Gastrocnemius medialis (tissue), 4 donors: Measurements from ENCODE around the gene NUF2. TPM values are rescaled to one million over a fixed set of nuclear protein-coding genes. Genes with fewer than 3 reads are reported as not detected.
"Not testable (repeated sequence)": the region's sequence is repeated elsewhere in the genome, so short reads cannot be mapped to it uniquely, and the experiment has no call there.

Experiments used
- ATAC-seq, 2 donors: fragments of 150-250 bp; one replicate each; pipeline ENCODE4 v1.9.1; 2016
- DNase-seq, 2 donors: peaks; one replicate each; pipeline ENCODE4 v3.0.0-alpha.2; 2019
- H3K27ac ChIP-seq, 4 donors: fragments of 200-600 bp; sonication (generic); 1 replicate in 1 of 4; 2 replicates in 3 of 4; pipeline ENCODE4 v1.5.1; 2016 to 2018; ENCODE audit warnings: mild to moderate bottlenecking in 2 of 4, moderate library complexity in 1 of 4
- H3K27me3 ChIP-seq, 3 donors: fragments of 200-600 bp; sonication (generic) in 2 of 3; 1 replicate in 1 of 3; 2 replicates in 2 of 3; pipeline versions ENCODE4 v1.5.1 to v1.6.0; 2016 to 2019; ENCODE audit warnings: mild to moderate bottlenecking in 1 of 3, moderate library complexity in 1 of 3
- H3K36me3 ChIP-seq, 2 donors: fragments of 200-600 bp; sonication (generic) in 1 of 2; one replicate each; pipeline ENCODE4 v1.5.1; 2017 to 2018
- H3K4me1 ChIP-seq, 2 donors: fragments of 200-600 bp; sonication (generic) in 1 of 2; one replicate each; pipeline ENCODE4 v1.5.1; 2016 to 2017; ENCODE audit warnings: mild to moderate bottlenecking in 2 of 2
- H3K4me3 ChIP-seq, 4 donors: fragments of 200-600 bp; sonication (generic) in 3 of 4; 1 replicate in 1 of 4; 2 replicates in 3 of 4; pipeline ENCODE4 v1.5.1; 2016 to 2019; ENCODE audit warnings: mild to moderate bottlenecking in 2 of 4
- H3K9me3 ChIP-seq, 3 donors: fragments of 200-600 bp; sonication (generic) in 2 of 3; 1 replicate in 1 of 3; 2 replicates in 2 of 3; pipeline ENCODE4 v1.5.1; 2016 to 2019
- CTCF ChIP-seq, 5 experiments: fragments of 450-650 bp in 3 of 5; fragments of 200-600 bp in 2 of 5; sonication (generic) in 2 of 5; IDR thresholded peaks in 4 of 5; conservative IDR thresholded peaks in 1 of 5; 1 replicate in 4 of 5; 2 replicates in 1 of 5; pipeline ENCODE4 v1.5.1; 2016 to 2019; ENCODE audit warnings: antibody characterized with exemption in 5 of 5, mild to moderate bottlenecking in 3 of 5, moderate library complexity in 3 of 5
- POLR2A ChIP-seq, 2 donors: fragments of 450-650 bp; IDR thresholded peaks; one replicate each; pipeline ENCODE4 v1.6.1; 2017; ENCODE audit warnings: antibody characterized with exemption in 2 of 2, mild to moderate bottlenecking in 2 of 2, moderate library complexity in 2 of 2
- in situ Hi-C, 4 donors: fragments of 200-750 bp; cut with MboI; loops; one replicate each; pipeline versions ENCODE4 v1.15.0 to v1.8.0; 2017; ENCODE audit warnings: low sequenced_read_pairs in 4 of 4
- intact Hi-C: fragments of 100-400 bp; cut with DNase I; formaldehyde crosslinking; loops from one replicate; pipeline ENCODE4 v1.15.1; 2023; ENCODE audit warnings: low total_unique reads
- total RNA-seq, 4 donors: library from RNA; depleted of rRNA; stranded (reverse); fragments of >200 nt; gene quantifications; one replicate each; pipeline versions ENCODE4 v1.1.0 to v1.2.3, GENCODE V29; 2016

The NUF2 gene
- total RNA-seq, 4 donors from 2014 or later, result not detected

GRCh38 chr1:163290025-163290640, 31.6 kb upstream of the NUF2 start:
- Histone ChIP-seq H3K4me3 (no peak overlapping the region), H3K27ac (no peak overlapping the region), H3K4me1 (no peaks in the 10 kb centered on the region), H3K36me3 (no peaks in the 10 kb centered on the region), H3K27me3 (no peaks in the 10 kb centered on the region), H3K9me3 (no peaks in the 10 kb centered on the region)
- no peak for ATAC-seq
- no peak for TF ChIP-seq POLR2A (IDR thresholded peaks at IDR 0.05)
- no peak for TF ChIP-seq CTCF (IDR thresholded peaks at IDR 0.05 in 4 of 5, conservative IDR thresholded peaks at IDR 0.05 in 1 of 5)
- intact Hi-C loops (no loop called here), in situ Hi-C loops (no loop called here)
- DNase-seq, result no peak

DNA sequence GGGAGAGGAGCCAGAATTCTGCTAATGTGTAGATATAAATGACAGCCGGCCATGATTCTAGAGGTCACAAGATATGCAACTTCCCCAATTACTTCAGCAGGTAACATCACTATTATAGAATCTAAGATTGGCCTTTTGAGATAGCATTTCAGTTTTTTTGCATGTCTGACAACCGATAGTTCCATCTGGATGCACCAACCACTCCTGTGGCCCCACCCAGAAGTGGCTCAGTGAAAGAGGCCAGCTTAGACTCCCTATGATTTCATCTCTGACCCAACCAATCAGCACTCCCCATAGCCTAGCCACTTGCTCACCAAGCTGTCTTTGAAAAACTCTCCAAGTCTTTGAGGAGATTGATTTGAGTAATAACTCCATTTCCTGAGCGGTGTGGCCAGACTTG, 30.3 kb upstream of the NUF2 start:
- Histone ChIP-seq H3K27ac (no peak overlapping the region), H3K9me3 (no peaks in the 10 kb centered on the region), H3K36me3 (no peaks in the 10 kb centered on the region), H3K4me1 (no peaks in the 10 kb centered on the region), H3K4me3 (no peak overlapping the region), H3K27me3 (no peaks in the 10 kb centered on the region)
- in situ Hi-C loops, result no loop called here
- intact Hi-C loops, result no loop called here
- TF ChIP-seq CTCF (IDR thresholded peaks at IDR 0.05 in 4 of 5, conservative IDR thresholded peaks at IDR 0.05 in 1 of 5) (no peak), POLR2A (IDR thresholded peaks at IDR 0.05) (no peak)
- ATAC-seq (no peak), DNase-seq (no peak)

DNA sequence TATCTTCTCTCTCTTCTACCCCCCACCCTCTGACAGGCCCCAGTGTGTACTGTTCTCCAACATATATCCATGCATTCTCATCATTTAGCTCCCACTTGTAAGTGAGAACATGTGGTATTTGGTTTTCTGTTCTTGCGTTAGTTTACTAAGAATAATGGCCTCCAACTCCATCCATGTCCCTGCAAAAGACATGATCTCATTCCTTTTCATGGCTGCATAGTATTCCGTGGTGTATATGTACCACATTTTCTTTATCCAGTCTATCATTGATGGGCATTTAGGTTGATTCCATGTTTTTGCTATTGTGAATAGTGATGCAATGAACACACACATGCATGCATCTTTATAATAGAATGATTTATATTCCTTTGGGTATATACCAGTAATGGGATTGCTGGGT, 29.6 kb upstream of the NUF2 start:
- intact Hi-C loops, H3K4me1 ChIP-seq, H3K27ac ChIP-seq, DNase-seq, H3K4me3 ChIP-seq, H3K27me3 ChIP-seq, ATAC-seq, in situ Hi-C loops, H3K36me3 ChIP-seq, H3K9me3 ChIP-seq: not testable (repeated sequence)

DNA sequence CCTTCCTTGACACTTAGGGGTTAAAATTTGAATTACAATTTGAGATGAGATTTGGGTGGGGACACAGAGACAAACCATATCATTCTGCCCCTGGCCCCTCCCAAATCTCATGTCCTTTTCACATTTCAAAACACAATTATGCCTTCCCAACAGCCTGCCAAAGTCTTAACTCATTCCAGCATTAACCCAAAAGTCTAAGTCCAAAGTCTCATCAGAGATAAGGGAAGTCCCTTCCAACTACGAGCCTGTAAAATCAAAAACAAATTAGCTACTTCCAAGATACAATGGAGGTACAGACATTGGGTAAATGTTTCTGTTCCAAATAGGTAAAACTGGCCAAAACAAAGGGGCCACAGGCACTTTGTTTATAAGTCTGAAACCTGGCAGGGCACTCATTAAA, 28.3 kb upstream of the NUF2 start:
- H3K27ac ChIP-seq, H3K36me3 ChIP-seq, H3K27me3 ChIP-seq, H3K4me3 ChIP-seq, intact Hi-C loops, DNase-seq, H3K4me1 ChIP-seq, ATAC-seq, in situ Hi-C loops, H3K9me3 ChIP-seq: not testable (repeated sequence)

DNA sequence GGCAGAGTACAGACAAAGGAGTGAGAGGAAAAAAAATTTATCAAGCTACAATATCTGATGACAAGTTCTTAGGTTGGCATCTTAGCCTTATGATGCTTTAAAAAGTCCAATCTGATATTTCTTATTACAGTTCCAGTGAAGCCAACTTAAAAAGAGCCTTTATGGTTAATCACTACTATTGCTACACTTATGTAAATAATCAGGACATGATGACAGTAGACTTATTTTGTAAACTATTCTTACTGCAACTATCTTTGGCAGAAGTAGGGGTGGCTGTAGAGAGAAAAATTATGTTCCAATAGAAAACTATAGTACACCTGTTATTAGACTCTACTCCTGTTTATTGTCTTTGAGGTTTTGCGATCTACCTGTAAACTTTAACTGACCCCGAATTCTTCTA, 25.8 kb upstream of the NUF2 start:
- TF ChIP-seq CTCF (IDR thresholded peaks at IDR 0.05 in 4 of 5, conservative IDR thresholded peaks at IDR 0.05 in 1 of 5) (no peak), POLR2A (IDR thresholded peaks at IDR 0.05) (no peak)
- no peaks in the 10 kb centered on the region for H3K27me3 ChIP-seq
- ATAC-seq (no peak), DNase-seq (no peak)
- no peak overlapping the region for H3K4me3 ChIP-seq
- no peaks in the 10 kb centered on the region for H3K36me3 ChIP-seq
- in situ Hi-C loops (no loop called here), intact Hi-C loops (no loop called here)
- no peaks in the 10 kb centered on the region for H3K4me1 ChIP-seq
- H3K9me3 ChIP-seq, result no peaks in the 10 kb centered on the region
- no peak overlapping the region for H3K27ac ChIP-seq
